Endothelial cell of umbilical vein (primary cell): ENCODE measurements around the gene COL5A1. TPM values are rescaled to one million over a fixed set of nuclear protein-coding genes. Genes with fewer than 3 reads are reported as not detected.

Experiments
- BruUV-seq: library from RNA; stranded (reverse); fragments of 400-500 nt; replicated peaks from 2 replicates; lab custom pipeline; 2021; lab: Mats Ljungman, UMichigan
- CTCF ChIA-PET: fragments of 300-600, 350-600 bp; sonication (Branson Sonifier 250); formaldehyde crosslinking; loops from one replicate; lab custom pipeline; 2021; ENCODE audit warnings: antibody characterized with exemption, inconsistent platforms; lab: Charles Lee
- POLR2A ChIA-PET: fragments of 300-600, 350-600 bp; sonication (Branson Sonifier 250); formaldehyde crosslinking; loops from one replicate; lab custom pipeline; 2021; ENCODE audit warnings: antibody characterized with exemption, inconsistent platforms; lab: Charles Lee
- DNase-seq: peaks from one replicate; pipeline ENCODE4 v3.0.0-alpha.2; 2011; ENCODE audit warnings: low read depth, low spot score
- FAIRE-seq: peaks from 2 replicates; lab custom pipeline; 2011; peaks lifted over from hg19 to GRCh38; lab: Jason Lieb, UNC
- H2AFZ ChIP-seq: 2 replicates; pipeline ENCODE4 v1.6.0; 2012; ENCODE audit warnings: low read depth, low read length, control low read depth, inconsistent platforms
- H3K27ac ChIP-seq: 2 replicates; pipeline ENCODE4 v1.5.1; 2011; ENCODE audit warnings: low read depth, mild to moderate bottlenecking, control low read depth, low read length, moderate library complexity; ENCODE audit not compliant: insufficient read depth
- H3K27me3 ChIP-seq, 2 experiments: 2 replicates each; pipeline versions ENCODE4 v1.6.0 to v1.6.1; 2011; ENCODE audit warnings: low read length in 2 of 2, mixed read lengths in 1 of 2; ENCODE audit not compliant: control insufficient read depth in 2 of 2, insufficient read depth in 2 of 2
- H3K36me3 ChIP-seq, 2 experiments: 2 replicates in 1 of 2; 3 replicates in 1 of 2; pipeline ENCODE4 v1.5.1; 2011; ENCODE audit warnings: low read length in 2 of 2, mild to moderate bottlenecking in 1 of 2, moderate library complexity in 1 of 2; ENCODE audit not compliant: control insufficient read depth in 2 of 2, insufficient read depth in 2 of 2; ENCODE audit errors: extremely low read depth in 1 of 2
- H3K4me1 ChIP-seq: 3 replicates; pipeline ENCODE4 v1.5.1; 2011; ENCODE audit warnings: mild to moderate bottlenecking, low read length; ENCODE audit not compliant: control insufficient read depth, insufficient read depth; ENCODE audit errors: extremely low read depth
- H3K4me2 ChIP-seq: 2 replicates; pipeline ENCODE4 v1.6.1; 2011; ENCODE audit warnings: low read length, control low read depth, mixed read lengths; ENCODE audit not compliant: insufficient read depth
- H3K4me3 ChIP-seq, 3 experiments: fragments of 200-600 bp in 1 of 3; sonication (generic), shearing (Covaris generic) in 1 of 3; replicated peaks in 1 of 3; 2 replicates each; pipeline ENCODE4 v1.5.1; 2011 to 2016; ENCODE audit warnings: control low read depth in 3 of 3, low read length in 3 of 3, mild to moderate bottlenecking in 2 of 3, inconsistent platforms in 1 of 3, low read depth in 1 of 3, moderate library complexity in 1 of 3; ENCODE audit not compliant: insufficient read depth in 1 of 3
- H3K79me2 ChIP-seq: 2 replicates; pipeline ENCODE4 v1.6.0; 2012; ENCODE audit warnings: low read length, inconsistent platforms; ENCODE audit not compliant: control insufficient read depth, insufficient read depth
- H3K9ac ChIP-seq: replicated peaks from 2 replicates; pipeline ENCODE3; 2011; ENCODE audit warnings: low read length, control low read depth; ENCODE audit not compliant: insufficient read depth; ENCODE audit errors: extremely low read depth
- H3K9me1 ChIP-seq: replicated peaks from 3 replicates; pipeline ENCODE4 v1.6.0; 2011; ENCODE audit warnings: mild to moderate bottlenecking, low read length; ENCODE audit not compliant: control insufficient read depth, insufficient read depth; ENCODE audit errors: extremely low read depth
- H3K9me3 ChIP-seq: replicated peaks from 2 replicates; pipeline ENCODE4 v1.5.1; 2012; ENCODE audit warnings: low read length, inconsistent platforms; ENCODE audit not compliant: control insufficient read depth, insufficient read depth
- H4K20me1 ChIP-seq: replicated peaks from 2 replicates; pipeline ENCODE3; 2011; ENCODE audit warnings: mild to moderate bottlenecking, low read length; ENCODE audit not compliant: control insufficient read depth, insufficient read depth; ENCODE audit errors: extremely low read depth
- EZH2 ChIP-seq: IDR thresholded peaks from 2 replicates; pipeline ENCODE4 v1.6.1; 2012; ENCODE audit warnings: borderline replicate concordance, low read depth, mild to moderate bottlenecking, moderate library complexity, low read length, inconsistent platforms; ENCODE audit not compliant: severe bottlenecking
- GATA2 ChIP-seq: IDR thresholded peaks from 2 replicates; pipeline ENCODE4 v1.7.0; 2011; ENCODE audit warnings: low read depth, mild to moderate bottlenecking, moderate library complexity, mixed read lengths, low read length; ENCODE audit not compliant: insufficient read length, insufficient read depth
- JUN ChIP-seq: IDR thresholded peaks from 2 replicates; pipeline ENCODE4 v1.6.1; 2011; ENCODE audit warnings: borderline replicate concordance, low read depth; ENCODE audit not compliant: insufficient read length, insufficient read depth
- POLR2A ChIP-seq: IDR thresholded peaks from 2 replicates; pipeline ENCODE4 v1.6.1; 2012; ENCODE audit warnings: low read depth, mild to moderate bottlenecking, control low read depth, low read length
- POLR2AphosphoS5 ChIP-seq: IDR thresholded peaks from 2 replicates; pipeline ENCODE4 v1.6.1; 2012; ENCODE audit warnings: low read depth, mild to moderate bottlenecking, control low read depth, low read length, moderate library complexity; ENCODE audit not compliant: insufficient read depth
- dilution Hi-C: fragments of 300-500 bp; cut with MboI; formaldehyde crosslinking; loops from one replicate; pipeline ENCODE4 v1.15.0; 2019; ENCODE audit warnings: low sequenced_read_pairs; ENCODE audit not compliant: extremely low pct_ligation_motif_present
- intact Hi-C: fragments of 100-400 bp; cut with micrococcal nuclease; formaldehyde crosslinking; loops from one replicate; pipeline ENCODE4 v1.10.0; 2022
- polyA plus RNA-seq, 4 experiments: library from polyadenylated mRNA; depleted of rRNA in 3 of 4; stranded (reverse) in 3 of 4; unstranded in 1 of 4; fragments of >200 nt; gene quantifications; 2 replicates each; pipeline versions ENCODE4 v1.2.1 to v1.2.3, GENCODE V29; 2011 to 2012; ENCODE audit warnings: missing spikeins in 1 of 4
- total RNA-seq: library from RNA; stranded (reverse); gene quantifications from 2 replicates; pipeline ENCODE4 v1.2.3, GENCODE V29; 2021
- TF ChIP-seq, protein P1 (sequence below), 2 donors: IDR thresholded peaks; 1 replicate in 1 of 2; 2 replicates in 1 of 2; pipeline ENCODE4 v1.5.1; 2011; ENCODE audit warnings: low read length in 2 of 2, mild to moderate bottlenecking in 2 of 2, moderate library complexity in 2 of 2, control low read depth in 1 of 2, inconsistent platforms in 1 of 2, low read depth in 1 of 2; ENCODE audit not compliant: insufficient read depth in 1 of 2; ENCODE audit errors: extremely low read depth in 1 of 2

COL5A1 gene
- total and polyA plus RNA-seq, 2 donors (not counting 3 experiments of a cell fraction or from before 2014, with no cell fraction given) = 97.4 to 175 TPM

DNA sequence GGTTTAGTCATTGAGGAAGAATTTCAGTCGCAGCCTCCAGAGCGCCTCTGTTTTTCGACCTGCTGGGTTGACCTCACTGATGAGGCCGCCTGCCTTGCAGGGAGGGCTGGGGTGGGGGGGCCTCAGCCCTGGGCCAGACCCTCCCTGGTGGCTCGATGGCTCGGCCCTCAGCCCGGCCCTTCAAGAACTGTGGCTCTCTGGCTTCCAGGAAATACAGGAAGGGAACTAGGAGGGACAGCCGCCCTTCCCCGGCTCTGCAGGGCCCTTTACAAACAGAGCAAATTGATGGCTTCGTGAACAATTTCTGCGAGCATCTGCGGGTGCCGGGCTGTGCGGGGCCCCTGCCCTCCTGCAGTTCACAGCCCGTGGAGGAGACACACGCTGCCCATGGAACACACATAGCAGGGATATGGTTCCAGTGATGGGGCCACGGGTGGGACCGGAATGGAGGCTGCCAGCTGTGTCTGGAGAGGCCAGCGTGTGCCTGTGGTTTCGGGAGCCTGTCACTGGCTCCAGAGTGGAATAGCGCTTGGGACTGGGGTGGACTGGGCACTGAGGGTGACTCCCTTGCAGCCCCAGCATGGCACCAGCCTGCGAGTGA is 39.6 kb downstream of the COL5A1 start:
- no peak overlapping the region for H3K27ac ChIP-seq
- no peak overlapping the region for H3K4me3 ChIP-seq
- intact Hi-C loops = no loop called here
- ChIA-PET POLR2A (no interaction called here), CTCF (interaction anchor here (1.5 to 1.7 kb wide), 2 partner anchors 8 to 232 kb away, joined by 4 to 6 read pairs; no protein-coding TSS in a partner anchor)
- no peak overlapping the region for H3K4me2 ChIP-seq
- no peak overlapping the region for H3K9ac ChIP-seq
- H3K9me3 ChIP-seq = no peaks in the 10 kb centered on the region
- no peak for TF ChIP-seq EZH2
- no peak for TF ChIP-seq POLR2AphosphoS5
- no peak for TF ChIP-seq POLR2A
- TF ChIP-seq, protein P1, sequence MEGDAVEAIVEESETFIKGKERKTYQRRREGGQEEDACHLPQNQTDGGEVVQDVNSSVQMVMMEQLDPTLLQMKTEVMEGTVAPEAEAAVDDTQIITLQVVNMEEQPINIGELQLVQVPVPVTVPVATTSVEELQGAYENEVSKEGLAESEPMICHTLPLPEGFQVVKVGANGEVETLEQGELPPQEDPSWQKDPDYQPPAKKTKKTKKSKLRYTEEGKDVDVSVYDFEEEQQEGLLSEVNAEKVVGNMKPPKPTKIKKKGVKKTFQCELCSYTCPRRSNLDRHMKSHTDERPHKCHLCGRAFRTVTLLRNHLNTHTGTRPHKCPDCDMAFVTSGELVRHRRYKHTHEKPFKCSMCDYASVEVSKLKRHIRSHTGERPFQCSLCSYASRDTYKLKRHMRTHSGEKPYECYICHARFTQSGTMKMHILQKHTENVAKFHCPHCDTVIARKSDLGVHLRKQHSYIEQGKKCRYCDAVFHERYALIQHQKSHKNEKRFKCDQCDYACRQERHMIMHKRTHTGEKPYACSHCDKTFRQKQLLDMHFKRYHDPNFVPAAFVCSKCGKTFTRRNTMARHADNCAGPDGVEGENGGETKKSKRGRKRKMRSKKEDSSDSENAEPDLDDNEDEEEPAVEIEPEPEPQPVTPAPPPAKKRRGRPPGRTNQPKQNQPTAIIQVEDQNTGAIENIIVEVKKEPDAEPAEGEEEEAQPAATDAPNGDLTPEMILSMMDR (IDR thresholded peaks at IDR 0.05; ENCODE audit: extremely low read depth in 1 of 2, insufficient read depth in 1 of 2, low read depth in 1 of 2, low read length in 2 of 2) = no peak
- TF ChIP-seq GATA2 = no peak
- no peak for TF ChIP-seq JUN
- no peaks in the 10 kb centered on the region for H3K27me3 ChIP-seq
- dilution Hi-C loops = no loop called here
- no peaks in the 10 kb centered on the region for H3K9me1 ChIP-seq
- peaks cover 14% of the 10 kb centered on the region for H3K79me2 ChIP-seq
- FAIRE-seq (no peak), DNase-seq (no peak)
- no peak overlapping the region for H2AFZ ChIP-seq
- no peaks in the 10 kb centered on the region for H3K36me3 ChIP-seq
- no TSS peak for BruUV-seq
- peaks cover 9% of the 10 kb centered on the region for H3K4me1 ChIP-seq
- no peaks in the 10 kb centered on the region for H4K20me1 ChIP-seq
